Measurements from ENCODE around the gene PTK6. TPM values are rescaled to one million over a fixed set of nuclear protein-coding genes. Genes with fewer than 3 reads are reported as not detected.
A peak's percentile ranks its signal among the peaks of the same experiment; 100 is the strongest.
"Not testable (repeated sequence)": the region's sequence is repeated elsewhere in the genome, so short reads cannot be mapped to it uniquely, and the experiment has no call there.

The PTK6 gene
- total RNA-seq, 2 experiments from 2014 or later, result 0.19 to 0.22 TPM

DNA sequence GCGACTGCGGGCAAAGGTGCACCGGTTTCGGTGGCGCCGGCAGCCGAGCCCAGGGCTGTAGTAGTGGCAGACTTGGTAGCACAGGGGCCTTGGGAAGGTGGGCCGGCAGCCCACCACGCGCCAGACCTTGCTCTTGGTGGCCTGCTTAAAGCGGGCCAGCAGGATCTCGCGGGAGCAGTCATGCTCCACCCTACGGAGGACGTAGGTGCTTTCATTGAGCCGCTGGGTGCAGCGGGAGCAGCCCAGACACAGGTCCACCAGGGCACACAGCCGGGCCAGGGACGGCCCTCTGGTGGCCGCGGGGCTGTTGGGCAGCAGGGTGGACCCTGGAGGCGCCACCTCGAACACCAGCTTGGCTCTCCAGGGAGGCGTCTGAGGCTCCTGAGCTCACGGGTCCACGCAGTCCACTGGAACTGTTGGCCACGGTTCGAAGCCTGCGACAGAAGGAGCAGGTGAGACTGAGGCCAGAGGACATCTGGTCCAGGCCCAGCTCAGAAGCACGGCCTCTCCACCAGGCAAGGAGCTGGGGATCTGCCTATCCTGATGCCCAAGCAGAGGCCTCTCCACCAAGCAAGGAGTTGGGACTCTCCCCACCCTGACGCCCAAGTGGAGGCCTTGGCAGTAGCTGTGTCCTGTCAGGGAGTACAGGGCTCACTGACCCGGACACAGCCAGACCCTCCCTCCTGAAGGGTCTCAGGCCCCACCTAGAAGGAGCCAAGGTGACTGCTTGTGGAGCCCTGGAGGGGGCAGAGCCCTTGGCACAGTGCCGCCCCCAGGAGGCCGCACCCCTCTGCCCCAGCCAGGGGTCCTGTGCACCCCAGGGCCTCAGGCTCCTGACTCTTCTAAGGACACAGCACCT lies 35.8 kb upstream of the PTK6 start:
- H3K9me3 ChIP-seq (ENCODE audit: control insufficient read depth in 1 of 2, insufficient read depth in 1 of 2, low read length in 2 of 2), result peaks cover 0 to 4% of the 10 kb centered on the region in 2 experiments
- DNase-seq (peak in 1 of 14 experiments; percentile 33), ATAC-seq (ENCODE audit: poor library complexity) (no peak)
- peak overlapping the region; percentile 83 for H3K4me3 ChIP-seq (ENCODE audit: low read length)
- POLR2A ChIA-PET, result interaction anchor here (1.2 to 2.3 kb wide), 5 partner anchors 20 to 66 kb away, joined by 3 to 9 read pairs (median 4); partner anchors contain the start of genes PPDPF and PTK6
- intact Hi-C loops (cut with DNase I, micrococcal nuclease), result no loop called here
- Mint-ChIP-seq H3K4me1 (ENCODE audit: low read depth) (peaks cover 15% of the 10 kb centered on the region), H3K4me3 (peak overlapping the region; percentile 74), H3K27me3 (no peaks in the 10 kb centered on the region), H3K36me3 (ENCODE audit: low read depth) (no peaks in the 10 kb centered on the region), H3K9me3 (no peaks in the 10 kb centered on the region), H3K27ac (peak overlapping the region; percentile 42)
- peaks cover 6% of the 10 kb centered on the region for H3K36me3 ChIP-seq (ENCODE audit: insufficient read depth, low read length)
- CTCF ChIA-PET, result interaction anchor here (1.4 to 2.2 kb wide), 2 partner anchors 35 to 69 kb away, joined by 3 to 6 read pairs; no protein-coding TSS in a partner anchor
- no peak overlapping the region for H3K27ac ChIP-seq (ENCODE audit: low read depth in 1 of 2, low read length in 2 of 2)
- peaks cover 45% of the 10 kb centered on the region for H3K4me1 ChIP-seq (ENCODE audit: insufficient read depth, low read length)
- H3K27me3 ChIP-seq (ENCODE audit: control insufficient read depth in 1 of 2, insufficient read depth in 2 of 2, low read length in 2 of 2), result no peaks in the 10 kb centered on the region
- TF ChIP-seq, protein P1, sequence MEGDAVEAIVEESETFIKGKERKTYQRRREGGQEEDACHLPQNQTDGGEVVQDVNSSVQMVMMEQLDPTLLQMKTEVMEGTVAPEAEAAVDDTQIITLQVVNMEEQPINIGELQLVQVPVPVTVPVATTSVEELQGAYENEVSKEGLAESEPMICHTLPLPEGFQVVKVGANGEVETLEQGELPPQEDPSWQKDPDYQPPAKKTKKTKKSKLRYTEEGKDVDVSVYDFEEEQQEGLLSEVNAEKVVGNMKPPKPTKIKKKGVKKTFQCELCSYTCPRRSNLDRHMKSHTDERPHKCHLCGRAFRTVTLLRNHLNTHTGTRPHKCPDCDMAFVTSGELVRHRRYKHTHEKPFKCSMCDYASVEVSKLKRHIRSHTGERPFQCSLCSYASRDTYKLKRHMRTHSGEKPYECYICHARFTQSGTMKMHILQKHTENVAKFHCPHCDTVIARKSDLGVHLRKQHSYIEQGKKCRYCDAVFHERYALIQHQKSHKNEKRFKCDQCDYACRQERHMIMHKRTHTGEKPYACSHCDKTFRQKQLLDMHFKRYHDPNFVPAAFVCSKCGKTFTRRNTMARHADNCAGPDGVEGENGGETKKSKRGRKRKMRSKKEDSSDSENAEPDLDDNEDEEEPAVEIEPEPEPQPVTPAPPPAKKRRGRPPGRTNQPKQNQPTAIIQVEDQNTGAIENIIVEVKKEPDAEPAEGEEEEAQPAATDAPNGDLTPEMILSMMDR (IDR thresholded peaks at IDR 0.05), result no peak

DNA sequence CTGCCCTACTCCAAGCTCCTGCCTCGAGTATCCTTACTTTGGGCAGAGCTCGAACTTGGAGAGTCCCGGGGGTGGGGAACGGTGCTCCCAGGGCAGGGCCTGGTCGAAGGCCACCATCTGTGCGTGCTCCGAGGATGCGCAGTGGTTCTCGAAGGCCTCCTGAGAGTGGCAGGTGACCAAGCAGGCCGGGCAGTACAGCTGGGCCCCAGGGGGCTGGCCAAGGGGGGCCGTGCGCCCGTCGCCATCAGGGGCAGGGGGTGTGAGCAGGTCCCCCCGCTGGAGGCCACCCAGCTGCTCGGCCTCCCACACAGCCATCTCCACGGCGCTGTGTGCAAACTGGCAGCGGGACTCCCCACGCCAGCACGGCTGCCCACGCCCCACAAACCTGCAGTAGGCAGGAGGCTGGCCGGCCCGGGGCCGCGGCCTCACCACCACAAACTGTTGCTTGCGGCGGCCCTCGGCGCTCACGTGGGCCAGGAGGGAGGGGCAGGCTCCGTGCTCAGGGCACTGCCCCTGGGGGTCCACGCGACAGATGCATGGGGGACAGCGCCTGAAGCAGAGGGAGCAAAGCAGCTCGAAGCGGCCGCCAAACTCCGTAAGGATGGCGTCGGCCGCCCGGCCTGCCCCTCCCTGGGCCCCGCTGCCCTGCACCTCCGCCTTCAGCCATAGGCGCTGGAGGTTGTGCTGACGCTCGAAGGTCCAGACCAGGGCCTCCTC lies 35.1 kb upstream of the PTK6 start:
- Histone ChIP-seq H3K36me3 (ENCODE audit: insufficient read depth, low read length) (peaks cover 6% of the 10 kb centered on the region), H3K27me3 (ENCODE audit: control insufficient read depth in 1 of 2, insufficient read depth in 2 of 2, low read length in 2 of 2) (no peaks in the 10 kb centered on the region), H3K27ac (ENCODE audit: low read depth in 1 of 2, low read length in 2 of 2) (no peak overlapping the region), H3K9me3 (ENCODE audit: control insufficient read depth in 1 of 2, insufficient read depth in 1 of 2, low read length in 2 of 2) (peaks cover 0 to 4% of the 10 kb centered on the region in 2 experiments), H3K4me3 (ENCODE audit: low read length) (no peak overlapping the region), H3K4me1 (ENCODE audit: insufficient read depth, low read length) (peaks cover 52% of the 10 kb centered on the region)
- intact Hi-C loops (cut with DNase I, micrococcal nuclease), result no loop called here
- H3K4me1 Mint-ChIP-seq (ENCODE audit: low read depth), result peaks cover 23% of the 10 kb centered on the region
- ChIA-PET CTCF (no interaction called here), POLR2A (interaction anchor here (2.3 kb wide), 1 partner anchor 35 kb away, joined by 7 read pairs; the partner anchor contains the start of gene PTK6)
- no peaks in the 10 kb centered on the region for H3K36me3 Mint-ChIP-seq (ENCODE audit: low read depth)
- no peaks in the 10 kb centered on the region for H3K9me3 Mint-ChIP-seq
- TF ChIP-seq, protein P1 (IDR thresholded peaks at IDR 0.05), result no peak
- no peak for DNase-seq
- H3K27me3 Mint-ChIP-seq, result no peaks in the 10 kb centered on the region
- no peak overlapping the region for H3K4me3 Mint-ChIP-seq
- no peak overlapping the region for H3K27ac Mint-ChIP-seq
- no peak for ATAC-seq (ENCODE audit: poor library complexity)

DNA sequence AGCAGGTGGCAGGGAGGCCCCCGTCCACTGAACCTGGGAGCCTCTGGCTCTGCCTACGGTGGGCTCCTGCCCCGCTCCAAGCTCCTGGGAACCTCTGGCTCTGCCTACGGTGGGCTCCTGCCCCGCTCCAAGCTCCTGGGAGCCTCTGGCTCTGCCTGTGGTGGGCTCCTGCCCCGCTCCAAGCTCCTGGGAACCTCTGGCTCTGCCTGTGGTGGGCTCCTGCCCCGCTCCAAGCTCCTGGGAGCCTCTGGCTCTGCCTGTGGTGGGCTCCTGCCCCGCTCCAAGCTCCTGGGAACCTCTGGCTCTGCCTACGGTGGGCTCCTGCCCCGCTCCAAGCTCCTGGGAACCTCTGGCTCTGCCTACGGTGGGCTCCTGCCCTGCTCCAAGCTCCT lies 33.9 kb upstream of the PTK6 start:
- intact Hi-C loops (cut with DNase I, micrococcal nuclease); POLR2A ChIA-PET: not testable (repeated sequence)
- H3K4me1 ChIP-seq (ENCODE audit: insufficient read depth, low read length), result peaks cover 58% of the 10 kb centered on the region

More for the DNA sequence above, 33.9 kb upstream of the PTK6 start:
- H3K27me3 Mint-ChIP-seq; H3K36me3 Mint-ChIP-seq (ENCODE audit: low read depth); H3K9me3 ChIP-seq (ENCODE audit: control insufficient read depth in 1 of 2, insufficient read depth in 1 of 2, low read length in 2 of 2); H3K36me3 ChIP-seq (ENCODE audit: insufficient read depth, low read length); H3K27me3 ChIP-seq (ENCODE audit: control insufficient read depth in 1 of 2, insufficient read depth in 2 of 2, low read length in 2 of 2); H3K27ac ChIP-seq (ENCODE audit: low read depth in 1 of 2, low read length in 2 of 2); CTCF ChIA-PET; ATAC-seq (ENCODE audit: poor library complexity); H3K9me3 Mint-ChIP-seq; H3K4me3 ChIP-seq (ENCODE audit: low read length); H3K27ac Mint-ChIP-seq; H3K4me3 Mint-ChIP-seq; DNase-seq: not testable (repeated sequence)
- H3K4me1 Mint-ChIP-seq (ENCODE audit: low read depth), result peaks cover 16% of the 10 kb centered on the region

Data from CD4-positive, alpha-beta T cell (primary cell).